ENCODE data around the gene ENDOU.
A peak's percentile ranks its signal among the peaks of the same experiment; 100 is the strongest.

GRCh38 chr12:47757840-47758583 lies 32.7 kb upstream of the ENDOU start:
- peak in 1 of 3 donors; percentile 10 for TF ChIP-seq POLR2A (IDR thresholded peaks at IDR 0.05)
- no peak for TF ChIP-seq CTCF (IDR thresholded peaks at IDR 0.05 in 8 of 11, conservative IDR thresholded peaks at IDR 0.05 in 3 of 11)
- peak; percentile 19 to 73 (median 54) for TF ChIP-seq POLR2AphosphoS5 (IDR thresholded peaks at IDR 0.05)
